Activated CD4-positive, alpha-beta T cell treated with anti-CD3 and anti-CD28 coated beads, Interleukin-10, Interleukin-2, amounts not matched to agents 100 ng/mL and 50 ng/mL, durations not matched to agents 16 hours and 8 hours (primary cell): ENCODE data around the gene CASP1.
"Not testable (repeated sequence)": the region's sequence is repeated elsewhere in the genome, so short reads cannot be mapped to it uniquely, and the experiment has no call there.

Experiments used
- DNase-seq: peaks from one replicate; pipeline ENCODE4 v3.0.0-alpha.2; 2020

The CASP1 gene

GRCh38 chr11:105034813-105035620 is at the start of gene CASP1:
Gene CASP1 (minus strand): TSS chr11:105035144. CDS start chr11:105035113, 31 bp downstream.
- DNase-seq: peak; percentile 71

- DNase-seq: no peak
Measured at GRCh38 chr11:105081412-105082150, 46.6 kb upstream of the CASP1 start.

DNA sequence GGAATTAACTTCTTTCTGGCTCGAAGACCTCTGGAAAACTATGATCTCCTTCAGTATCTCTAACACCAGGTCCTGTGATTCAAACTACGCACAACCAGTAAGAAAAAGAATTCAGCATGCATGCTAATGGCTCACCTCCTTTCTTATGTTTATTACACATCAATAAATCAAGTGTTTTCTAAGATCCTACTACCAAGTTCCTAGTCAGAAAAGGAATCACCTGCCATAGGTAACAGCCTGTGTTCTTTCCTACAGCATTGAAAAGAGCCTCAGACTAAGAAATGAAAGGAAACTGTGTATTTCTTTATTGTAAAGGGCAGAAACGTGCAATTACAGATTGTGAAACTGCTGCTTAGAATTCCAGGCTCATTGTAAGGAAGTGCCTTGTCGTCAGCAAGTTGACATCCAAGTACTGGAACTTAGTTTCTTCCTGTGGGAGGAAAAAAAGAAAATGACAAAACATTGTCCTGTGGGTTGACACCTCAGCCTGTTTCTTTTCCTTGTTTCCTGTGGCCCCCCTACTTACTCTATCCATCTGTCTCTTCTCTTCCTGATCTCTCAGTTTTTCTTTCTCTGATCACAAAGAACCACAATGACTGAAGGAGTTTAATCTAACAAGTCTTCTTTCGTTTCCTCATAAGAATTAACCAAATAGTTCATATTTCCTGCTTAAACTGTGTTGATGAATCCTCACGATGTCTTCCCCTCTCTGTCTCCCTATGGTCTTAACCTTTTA is 45.4 kb upstream of the CASP1 start:
- DNase-seq: not testable (repeated sequence)

DNA sequence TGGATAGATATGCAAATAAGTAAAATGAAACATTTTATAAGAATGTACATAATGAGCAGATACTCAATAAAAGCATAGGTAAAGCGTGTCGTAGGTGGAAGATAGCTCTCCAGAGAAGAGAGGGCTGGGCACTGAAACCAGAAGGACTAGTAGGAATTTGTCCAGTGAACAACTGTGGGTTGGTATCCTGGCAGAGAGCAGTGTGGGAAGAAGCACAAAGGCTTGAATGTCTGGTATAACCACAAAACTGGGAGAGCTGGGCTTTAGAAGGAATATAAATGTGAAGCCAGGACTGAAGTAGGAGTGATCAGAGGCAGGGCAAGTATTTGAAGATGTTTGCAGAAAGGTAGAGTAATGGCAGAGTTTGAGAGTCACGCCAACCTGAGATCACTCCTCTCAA is 43.3 kb upstream of the CASP1 start:
- no peak for DNase-seq

DNA sequence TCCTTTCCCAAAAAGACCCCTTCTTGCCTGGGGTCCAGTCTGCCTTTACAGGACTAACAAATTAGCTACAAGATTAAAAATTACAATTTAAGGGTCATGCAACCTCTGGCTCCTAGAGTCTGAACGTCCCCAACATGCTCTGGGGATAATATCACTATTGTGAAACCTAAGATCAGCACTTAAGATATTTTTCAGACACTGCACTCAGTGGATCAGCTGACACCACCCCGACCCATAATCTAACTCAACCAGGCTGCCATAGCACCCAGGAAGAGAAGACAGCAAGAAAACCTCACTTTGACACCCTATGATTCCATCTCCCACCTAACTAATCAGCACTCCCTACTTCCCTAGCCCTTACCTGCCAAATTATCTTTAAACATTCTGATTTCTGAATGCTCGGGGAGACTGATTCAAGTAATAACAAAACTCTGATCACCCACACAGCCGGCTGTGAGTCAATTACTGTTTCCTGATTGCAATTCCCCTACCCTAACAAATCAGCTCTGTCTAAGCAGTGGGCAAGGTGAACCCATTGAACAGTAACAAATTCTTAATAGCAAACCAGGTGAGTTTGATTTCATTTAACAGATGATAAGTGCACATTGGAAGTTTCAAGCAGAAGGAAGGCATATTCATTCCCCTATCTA is 42.3 kb upstream of the CASP1 start:
- DNase-seq: peak; percentile 80

- DNase-seq: no peak
Measured at GRCh38 chr11:105074166-105074530, 39.2 kb upstream of the CASP1 start.

DNA sequence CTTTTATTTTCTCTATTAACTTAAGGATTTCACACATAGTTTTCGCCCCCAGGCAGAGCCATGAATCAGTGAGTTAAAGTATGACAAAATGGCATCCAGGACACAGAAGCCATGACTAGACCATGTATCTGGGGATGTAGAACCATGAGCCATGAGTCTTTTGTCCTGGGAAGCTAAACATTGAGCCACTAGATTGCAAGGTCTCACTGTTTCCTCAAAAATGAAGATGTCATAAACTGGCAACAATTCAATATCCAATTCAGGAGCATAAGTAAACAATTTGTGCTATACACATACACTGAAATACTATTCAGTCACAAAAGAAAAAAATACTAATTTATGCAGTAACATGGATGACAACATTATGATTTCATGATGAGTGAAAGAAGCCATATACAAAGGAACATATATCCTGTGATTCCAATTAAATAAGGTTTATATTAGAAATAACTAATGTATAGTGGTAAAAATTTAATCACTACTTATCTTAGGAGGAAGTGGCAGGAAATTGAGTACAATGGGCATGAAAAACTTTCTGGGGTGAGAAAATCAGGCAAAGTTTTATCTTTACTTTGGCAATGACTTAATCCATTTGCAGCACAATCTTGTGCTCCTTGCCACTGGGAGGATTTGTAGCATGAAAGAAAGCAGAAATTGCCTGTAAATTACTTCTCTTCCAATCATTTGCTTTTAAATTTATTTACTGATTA is 38.7 kb upstream of the CASP1 start:
- DNase-seq: no peak

DNA sequence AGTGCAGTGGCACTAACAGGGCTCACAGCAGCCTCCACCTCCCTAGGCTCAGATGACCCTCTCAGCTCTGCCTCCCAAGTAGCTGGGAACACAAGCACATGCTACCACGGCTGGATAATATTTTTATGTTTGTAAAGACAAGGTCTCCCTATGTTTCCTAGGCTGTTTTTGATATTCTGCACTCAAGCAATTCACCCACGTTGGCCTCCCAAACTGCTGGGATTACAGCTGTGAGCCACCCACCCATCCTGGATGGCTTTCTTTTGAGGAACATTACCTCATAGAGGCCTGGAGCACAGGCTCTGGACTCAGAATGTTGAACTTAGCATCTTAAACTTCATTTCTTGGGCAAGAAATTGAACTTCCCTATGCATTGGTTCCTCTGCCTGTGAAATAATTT is 37.1 kb upstream of the CASP1 start:
- DNase-seq: not testable (repeated sequence)

GRCh38 chr11:105071089-105071732 is 36.3 kb upstream of the CASP1 start:
- DNase-seq: peak; percentile 9

DNA sequence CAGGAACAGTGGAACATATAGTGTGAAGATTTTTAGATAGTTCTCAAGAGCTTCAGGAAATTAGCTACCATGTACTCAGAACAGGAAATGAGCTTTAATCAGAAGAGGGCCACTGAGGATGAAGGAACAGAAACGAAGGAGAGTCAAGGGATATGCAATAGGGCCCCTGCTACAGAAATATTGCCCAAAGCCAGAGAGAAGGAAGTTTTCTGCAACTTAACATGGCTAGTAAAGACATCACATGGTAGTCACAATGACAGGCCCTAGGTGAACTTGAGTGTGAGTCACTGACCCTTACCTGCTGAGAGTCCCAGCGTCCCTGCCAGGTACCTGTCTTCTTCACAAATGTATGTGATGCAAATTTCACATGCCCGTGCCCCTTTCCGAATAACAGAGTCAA is 35.4 kb upstream of the CASP1 start:
- DNase-seq: peak; percentile 2

DNA sequence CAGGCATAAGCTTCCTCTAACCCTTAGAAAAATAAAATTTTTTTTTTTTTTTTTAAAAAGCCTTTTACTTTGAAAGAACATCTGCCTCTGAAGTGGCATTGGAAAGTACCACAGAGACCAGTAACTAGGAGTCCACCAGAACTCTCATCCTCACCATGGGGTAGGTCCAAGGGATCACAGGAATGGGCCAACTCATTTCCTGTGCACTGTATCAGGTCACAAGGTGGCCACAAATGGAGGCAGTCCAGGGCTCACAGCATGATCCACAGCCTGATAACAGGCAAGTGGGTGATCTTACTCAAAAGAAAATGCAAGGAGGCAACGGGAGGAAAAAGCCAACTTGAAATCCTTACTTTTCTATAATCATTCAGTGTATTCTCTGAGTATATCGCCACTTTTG is 34.8 kb upstream of the CASP1 start:
- not testable (repeated sequence) for DNase-seq

DNA sequence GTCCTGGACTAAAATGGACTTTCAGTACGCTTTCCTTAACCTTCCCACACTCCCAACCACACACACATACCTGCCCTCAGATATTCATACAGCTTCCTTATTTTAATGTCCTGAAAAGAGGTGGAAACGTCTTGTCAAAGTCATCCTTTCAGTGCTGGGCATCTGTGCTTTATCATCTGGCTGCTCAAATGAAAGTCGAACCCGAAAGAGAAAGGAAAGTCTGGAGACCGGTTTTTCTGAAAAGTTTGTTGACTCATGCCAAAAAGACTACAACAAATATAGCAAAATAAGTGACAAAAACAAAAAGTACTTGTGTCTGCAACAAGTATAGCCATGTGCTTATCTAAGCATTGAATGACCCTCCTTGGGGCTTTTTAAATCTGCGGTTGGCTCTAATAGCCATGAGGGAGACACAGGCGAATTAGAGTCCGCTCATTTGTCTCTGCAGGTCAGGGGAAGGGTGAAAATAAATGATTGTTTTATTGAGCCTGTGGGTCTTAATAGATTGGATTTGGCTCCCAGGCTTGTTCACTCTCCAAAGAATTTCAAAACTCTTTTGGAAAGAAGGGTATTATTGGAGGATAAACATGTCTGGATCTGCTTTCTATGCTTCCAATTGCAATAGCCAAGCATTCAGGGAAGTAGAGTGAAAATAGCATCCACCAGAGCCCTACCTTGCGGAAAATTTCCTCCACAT is 28.4 kb upstream of the CASP1 start:
- not testable (repeated sequence) for DNase-seq

DNA sequence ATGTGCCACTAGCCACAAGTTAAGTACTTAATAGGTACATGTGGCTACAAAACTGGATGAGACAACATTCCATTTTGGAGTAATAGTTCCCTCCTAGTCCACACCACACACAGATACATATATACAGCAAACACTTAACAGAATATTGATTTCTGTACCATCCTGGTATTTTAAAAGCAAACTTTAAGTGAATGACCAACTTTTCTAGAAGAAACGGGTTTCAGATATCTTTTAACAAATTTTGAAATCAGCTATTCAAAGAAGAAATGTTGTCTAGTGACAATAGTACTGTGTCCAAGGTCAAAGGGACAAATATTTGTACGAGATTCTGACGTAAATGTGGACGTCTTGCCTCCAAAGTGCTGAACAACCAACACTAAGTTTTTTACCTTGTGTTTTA is 22.5 kb upstream of the CASP1 start:
- no peak for DNase-seq

DNA sequence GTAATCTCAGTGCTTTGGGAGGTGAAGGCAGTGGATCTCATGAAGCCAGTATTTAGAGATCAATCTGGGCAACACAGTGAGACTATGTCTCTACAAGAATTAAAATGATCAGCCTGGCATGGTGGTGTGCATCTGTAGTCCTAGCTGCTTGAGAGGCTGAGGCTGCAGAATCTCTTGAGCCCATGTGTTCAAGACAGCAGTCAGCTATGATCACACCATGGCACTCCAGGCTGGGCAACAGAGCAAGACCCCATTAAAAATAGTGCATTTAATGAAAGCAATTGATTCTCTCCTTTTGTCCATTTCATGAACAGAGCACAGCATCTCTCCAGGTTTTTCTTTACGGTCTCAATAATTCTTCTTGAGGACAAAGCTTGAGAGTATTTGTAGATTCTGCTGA is 21.5 kb upstream of the CASP1 start:
- DNase-seq: no peak

- DNase-seq: no peak
Measured at GRCh38 chr11:105054723-105055493, 20.0 kb upstream of the CASP1 start.

DNA sequence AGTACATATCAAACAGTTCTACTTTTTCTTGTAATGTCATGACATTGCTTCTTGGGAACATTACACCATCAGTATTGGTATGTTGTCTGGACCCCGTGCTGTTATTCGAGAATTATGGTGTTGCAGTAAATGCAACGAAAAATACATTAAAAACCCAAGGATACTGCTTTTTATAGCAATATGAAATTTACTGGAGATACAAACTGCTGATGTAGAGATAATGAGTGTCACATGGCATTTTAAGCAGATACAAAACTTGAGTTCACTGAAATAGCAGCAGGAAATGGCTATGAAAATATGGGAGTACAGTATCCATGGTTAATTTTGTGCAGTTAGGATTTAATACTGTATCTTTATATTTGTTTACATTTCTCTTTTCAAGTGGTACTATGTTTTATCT is 17.5 kb upstream of the CASP1 start:
- no peak for DNase-seq

DNA sequence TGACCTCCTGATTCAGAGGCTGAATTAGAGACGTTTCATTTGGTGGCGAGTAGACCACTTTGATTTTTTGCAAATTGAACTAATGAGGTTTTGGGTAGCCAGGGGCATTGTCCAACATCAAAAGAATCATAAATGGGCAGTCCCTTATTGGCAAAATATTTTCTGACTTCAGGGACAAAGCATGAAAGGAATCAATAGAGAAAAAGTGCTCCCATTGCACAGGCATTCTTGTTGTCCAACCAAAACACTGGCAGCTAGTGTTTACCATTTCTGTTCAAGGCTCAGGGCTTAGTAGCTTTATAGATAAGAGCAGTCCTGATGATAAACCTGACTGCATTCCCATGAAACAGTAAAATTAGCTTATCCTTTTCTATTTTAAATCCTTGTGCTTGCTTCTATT is 16.6 kb upstream of the CASP1 start:
- no peak for DNase-seq

DNA sequence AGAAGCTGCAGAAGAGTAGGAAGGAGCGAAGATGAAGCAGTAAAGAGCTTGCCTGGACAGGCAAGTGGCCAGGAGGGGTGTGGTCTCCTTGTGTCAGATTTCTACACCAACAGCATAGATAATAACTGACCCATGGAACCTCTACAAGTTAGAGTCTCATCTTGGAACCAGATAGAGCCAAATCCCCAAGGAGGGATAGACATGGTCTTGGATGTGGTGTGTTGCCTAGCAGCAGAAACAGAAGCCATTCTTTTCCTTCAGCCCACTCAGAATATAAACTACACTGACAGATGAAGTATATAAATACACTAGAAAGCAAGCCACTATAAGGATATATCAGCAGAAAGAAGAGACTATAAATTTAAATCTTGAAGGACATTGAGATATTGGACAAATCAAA is 14.5 kb upstream of the CASP1 start:
- DNase-seq: no peak

DNA sequence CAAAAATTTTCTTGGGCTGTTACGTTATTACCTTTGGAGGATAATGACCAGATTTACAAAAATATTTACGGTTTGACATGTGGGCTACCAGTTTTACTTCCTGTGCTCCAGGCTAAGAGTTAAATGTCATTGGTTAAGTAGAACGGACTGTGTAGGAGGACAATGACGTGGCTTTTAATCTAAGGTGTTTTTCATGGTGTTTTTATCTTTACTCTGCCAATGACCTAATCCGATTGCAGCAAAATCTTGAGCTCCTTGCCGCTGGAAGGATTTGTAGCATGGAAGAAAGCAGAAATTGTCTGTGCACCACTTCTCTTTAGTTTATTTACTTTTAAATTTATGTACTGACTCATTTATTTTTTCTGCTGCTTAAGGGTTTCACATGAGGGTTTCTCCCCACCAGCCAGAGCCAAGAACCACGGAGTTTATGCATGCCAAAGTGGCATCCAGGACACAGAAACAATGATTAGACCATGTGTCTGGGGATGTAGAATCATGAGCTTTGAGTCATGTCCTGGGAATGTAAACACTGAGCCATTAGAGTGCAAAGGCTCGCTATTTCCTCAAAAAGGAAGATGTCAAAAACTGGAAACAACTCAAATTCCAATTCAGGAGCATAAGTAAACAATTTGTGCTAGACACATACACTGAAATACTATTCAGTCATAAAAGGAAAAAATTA is 12.1 kb upstream of the CASP1 start:
- no peak for DNase-seq
